Measurements from ENCODE around the gene ANO1. TPM values are rescaled to one million over a fixed set of nuclear protein-coding genes. Genes with fewer than 3 reads are reported as not detected.

Gene ANO1
- total RNA-seq, 1 experiment from 2014 or later = not detected

- DNase-seq (ENCODE audit: low spot score) = no peak
- in situ Hi-C loops (cut with HindIII; ENCODE audit: low sequenced_read_pairs) = no loop called here
Measured at GRCh38 chr11:70170596-70171210, 92.6 kb downstream of the ANO1 start.

- in situ Hi-C loops (cut with HindIII; ENCODE audit: low sequenced_read_pairs) = no loop called here
- no peak for DNase-seq (ENCODE audit: low spot score)
Measured at GRCh38 chr11:70173018-70173417, 94.9 kb downstream of the ANO1 start.

GRCh38 chr11:70174547-70175235 is 96.6 kb downstream of the ANO1 start:
- in situ Hi-C loops (cut with HindIII; ENCODE audit: low sequenced_read_pairs) = no loop called here
- no peak for DNase-seq (ENCODE audit: low spot score)

GRCh38 chr11:70175236-70175698 is 97.2 kb downstream of the ANO1 start:
- no peak for DNase-seq (ENCODE audit: low spot score)

GRCh38 chr11:70176940-70177689 is 99.0 kb downstream of the ANO1 start:
- in situ Hi-C loops (cut with HindIII; ENCODE audit: low sequenced_read_pairs) = no loop called here

More at GRCh38 chr11:70175236-70175698, 97.2 kb downstream of the ANO1 start:
- in situ Hi-C loops (cut with HindIII; ENCODE audit: low sequenced_read_pairs) = no loop called here

GRCh38 chr11:70180906-70181305 is 102.8 kb downstream of the ANO1 start:
- DNase-seq (ENCODE audit: low spot score) = no peak
- in situ Hi-C loops (cut with HindIII; ENCODE audit: low sequenced_read_pairs) = loop anchor here (10.0 kb wide), 1 partner anchor 76 kb away; no protein-coding TSS in a partner anchor

More at GRCh38 chr11:70176940-70177689, 99.0 kb downstream of the ANO1 start:
- no peak for DNase-seq (ENCODE audit: low spot score)

- in situ Hi-C loops (cut with HindIII; ENCODE audit: low sequenced_read_pairs) = loop anchor here (10.0 kb wide), 1 partner anchor 77 kb away; no protein-coding TSS in a partner anchor
- no peak for DNase-seq (ENCODE audit: low spot score)
Measured at GRCh38 chr11:70182266-70182665, 104.1 kb downstream of the ANO1 start.

GRCh38 chr11:70183032-70183431 is 104.9 kb downstream of the ANO1 start:
- in situ Hi-C loops (cut with HindIII; ENCODE audit: low sequenced_read_pairs) = loop anchor here (10.0 kb wide), 1 partner anchor 78 kb away; no protein-coding TSS in a partner anchor
- no peak for DNase-seq (ENCODE audit: low spot score)

GRCh38 chr11:70183483-70184176 is 105.5 kb downstream of the ANO1 start:
- no peak for DNase-seq (ENCODE audit: low spot score)
- in situ Hi-C loops (cut with HindIII; ENCODE audit: low sequenced_read_pairs) = loop anchor here (10.0 kb wide), 1 partner anchor 79 kb away; no protein-coding TSS in a partner anchor

- no peak for DNase-seq (ENCODE audit: low spot score)
- in situ Hi-C loops (cut with HindIII; ENCODE audit: low sequenced_read_pairs) = loop anchor here (10.0 kb wide), 1 partner anchor 80 kb away; no protein-coding TSS in a partner anchor
Measured at GRCh38 chr11:70184396-70184795, 106.3 kb downstream of the ANO1 start.

- in situ Hi-C loops (cut with HindIII; ENCODE audit: low sequenced_read_pairs) = loop anchor here (10.0 kb wide), 1 partner anchor 81 kb away; no protein-coding TSS in a partner anchor
- DNase-seq (ENCODE audit: low spot score) = no peak
Measured at GRCh38 chr11:70185348-70186055, 107.4 kb downstream of the ANO1 start.

GRCh38 chr11:70186420-70186819 is 108.3 kb downstream of the ANO1 start:
- in situ Hi-C loops (cut with HindIII; ENCODE audit: low sequenced_read_pairs) = loop anchor here (10.0 kb wide), 1 partner anchor 82 kb away; no protein-coding TSS in a partner anchor

GRCh38 chr11:70186936-70187335 is 108.8 kb downstream of the ANO1 start:
- in situ Hi-C loops (cut with HindIII; ENCODE audit: low sequenced_read_pairs) = loop anchor here (10.0 kb wide), 1 partner anchor 82 kb away; no protein-coding TSS in a partner anchor
- DNase-seq (ENCODE audit: low spot score) = no peak

More at GRCh38 chr11:70186420-70186819, 108.3 kb downstream of the ANO1 start:
- DNase-seq (ENCODE audit: low spot score) = no peak

GRCh38 chr11:70187771-70188170 is 109.7 kb downstream of the ANO1 start:
- DNase-seq (ENCODE audit: low spot score) = no peak
- in situ Hi-C loops (cut with HindIII; ENCODE audit: low sequenced_read_pairs) = loop anchor here (10.0 kb wide), 1 partner anchor 83 kb away; no protein-coding TSS in a partner anchor

GRCh38 chr11:70189622-70190021 is 111.5 kb downstream of the ANO1 start:
- DNase-seq (ENCODE audit: low spot score) = no peak
- in situ Hi-C loops (cut with HindIII; ENCODE audit: low sequenced_read_pairs) = loop anchor here (10.0 kb wide), 1 partner anchor 85 kb away; no protein-coding TSS in a partner anchor

- in situ Hi-C loops (cut with HindIII; ENCODE audit: low sequenced_read_pairs) = no loop called here
- peak; percentile 19 for DNase-seq (ENCODE audit: low spot score)
Measured at GRCh38 chr11:70191495-70192140, 113.5 kb downstream of the ANO1 start.

- in situ Hi-C loops (cut with HindIII; ENCODE audit: low sequenced_read_pairs) = no loop called here
- no peak for DNase-seq (ENCODE audit: low spot score)
Measured at GRCh38 chr11:70192666-70193410, 114.7 kb downstream of the ANO1 start.

All from G401 (cell line).